Measurements from ENCODE around the gene PRICKLE2. TPM values are rescaled to one million over a fixed set of nuclear protein-coding genes. Genes with fewer than 3 reads are reported as not detected.

PRICKLE2 gene
- total RNA-seq, 1 experiment from 2014 or later = 5.6 TPM

GRCh38 chr3:64155328-64155727 is 69.9 kb downstream of the PRICKLE2 start (continued):
- no peak for TF ChIP-seq STAT6 (CRISPR knock-in tag; conservative IDR thresholded peaks at IDR 0.05; ENCODE audit: low read depth)

GRCh38 chr3:64152676-64153466 is 72.4 kb downstream of the PRICKLE2 start:
- no peaks in the 10 kb centered on the region for H3K27me3 Mint-ChIP-seq (ENCODE audit: low read depth)
- H3K36me3 Mint-ChIP-seq = peaks cover 7% of the 10 kb centered on the region
- CTCF ChIA-PET = no interaction called here
- DNase-seq (ENCODE audit: low spot score) = no peak
- H3K9me3 Mint-ChIP-seq = peaks cover 3% of the 10 kb centered on the region
- no peak for ATAC-seq
- POLR2A ChIA-PET = no interaction called here
- H3K27ac Mint-ChIP-seq = no peak overlapping the region
- no peak for TF ChIP-seq GABPB1 (CRISPR knock-in tag; IDR thresholded peaks at IDR 0.05)
- no peak for TF ChIP-seq CDX4 (CRISPR knock-in tag; IDR thresholded peaks at IDR 0.05; ENCODE audit: borderline replicate concordance)
- no peak for TF ChIP-seq ELF4 (CRISPR knock-in tag; IDR thresholded peaks at IDR 0.05; ENCODE audit: low read depth)
- no peak for TF ChIP-seq SMAD3 (CRISPR knock-in tag; IDR thresholded peaks at IDR 0.05; ENCODE audit: borderline replicate concordance)
- TF ChIP-seq JUN (CRISPR knock-in tag; IDR thresholded peaks at IDR 0.05) = no peak
- TF ChIP-seq TEAD4 (CRISPR knock-in tag; IDR thresholded peaks at IDR 0.05) = no peak
- no peak for TF ChIP-seq CREM (CRISPR knock-in tag; IDR thresholded peaks at IDR 0.05)
- peaks cover 27% of the 10 kb centered on the region for H3K4me1 Mint-ChIP-seq
- no peak overlapping the region for H3K4me3 Mint-ChIP-seq

GRCh38 chr3:64152086-64152485 is 73.2 kb downstream of the PRICKLE2 start:
- no peak for DNase-seq (ENCODE audit: low spot score)
- Mint-ChIP-seq H3K27me3 (ENCODE audit: low read depth) (no peaks in the 10 kb centered on the region), H3K9me3 (peaks cover 3% of the 10 kb centered on the region), H3K4me1 (peaks cover 20% of the 10 kb centered on the region), H3K27ac (no peak overlapping the region), H3K4me3 (no peak overlapping the region), H3K36me3 (peaks cover 7% of the 10 kb centered on the region)
- POLR2A ChIA-PET = no interaction called here
- CTCF ChIA-PET = no interaction called here
- no peak for ATAC-seq
- TF ChIP-seq SMAD3 (CRISPR knock-in tag; IDR thresholded peaks at IDR 0.05; ENCODE audit: borderline replicate concordance) (no peak), AR (CRISPR knock-in tag; IDR thresholded peaks at IDR 0.05) (no peak), MAX (CRISPR knock-in tag; IDR thresholded peaks at IDR 0.05) (no peak)

- no peak for TF ChIP-seq EMX1 (CRISPR knock-in tag; IDR thresholded peaks at IDR 0.05)
- no peak for TF ChIP-seq MYBL2 (CRISPR knock-in tag; IDR thresholded peaks at IDR 0.05)
- TF ChIP-seq RELA (CRISPR knock-in tag; IDR thresholded peaks at IDR 0.05; ENCODE audit: borderline replicate concordance) = no peak
- no peak for TF ChIP-seq ZNF317 (CRISPR knock-in tag; IDR thresholded peaks at IDR 0.05; ENCODE audit: borderline replicate concordance, low read depth)
- TF ChIP-seq CBFB (CRISPR knock-in tag; IDR thresholded peaks at IDR 0.05; ENCODE audit: low read depth) = no peak
- no peak for TF ChIP-seq OVOL2 (CRISPR knock-in tag; IDR thresholded peaks at IDR 0.05; ENCODE audit: borderline replicate concordance)
- TF ChIP-seq ZMAT4 (CRISPR knock-in tag; IDR thresholded peaks at IDR 0.05) = no peak
- POLR2A ChIA-PET = no interaction called here
- H3K4me3 Mint-ChIP-seq = no peak overlapping the region
- no peak for ATAC-seq
- no peak for DNase-seq (ENCODE audit: low spot score)
- H3K27me3 Mint-ChIP-seq (ENCODE audit: low read depth) = no peaks in the 10 kb centered on the region
- peaks cover 13% of the 10 kb centered on the region for H3K4me1 Mint-ChIP-seq
- CTCF ChIA-PET = no interaction called here
- peaks cover 7% of the 10 kb centered on the region for H3K36me3 Mint-ChIP-seq
- H3K27ac Mint-ChIP-seq = no peak overlapping the region
- peaks cover 3% of the 10 kb centered on the region for H3K9me3 Mint-ChIP-seq
These were observed 73.9 kb downstream of the PRICKLE2 start for GRCh38 chr3:64151342-64151871.
